HG03039 (cell line): ENCODE data around the gene METTL9.
"Not testable (repeated sequence)": the region's sequence is repeated elsewhere in the genome, so short reads cannot be mapped to it uniquely, and the experiment has no call there.

ENCODE experiments used
- ATAC-seq: cut with Tn5 transposase; IDR thresholded peaks from one replicate; pipeline ENCODE4 v1.9.1; 2021; ENCODE audit warnings: mild to moderate bottlenecking, moderate library complexity; ENCODE audit not compliant: unreplicated experiment

The METTL9 gene

GRCh38 chr16:21634216-21634615 is 34.8 kb downstream of the METTL9 start:
- ATAC-seq = no peak

- not testable (repeated sequence) for ATAC-seq
Observed at GRCh38 chr16:21635694-21636093, 36.3 kb downstream of the METTL9 start.

- no peak for ATAC-seq
Observed at GRCh38 chr16:21637032-21637968, 37.9 kb downstream of the METTL9 start.

- no peak for ATAC-seq
Observed at GRCh38 chr16:21638573-21638975, 39.2 kb downstream of the METTL9 start.

GRCh38 chr16:21639493-21639892 is 40.1 kb downstream of the METTL9 start:
- ATAC-seq = no peak

- ATAC-seq = no peak
Observed at GRCh38 chr16:21641916-21642315, 42.5 kb downstream of the METTL9 start.

- ATAC-seq = no peak
Observed at GRCh38 chr16:21642861-21643260, 43.5 kb downstream of the METTL9 start.

- ATAC-seq = no peak
Observed at GRCh38 chr16:21643785-21644184, 44.4 kb downstream of the METTL9 start.

- no peak for ATAC-seq
Observed at GRCh38 chr16:21644674-21645073, 45.3 kb downstream of the METTL9 start.

- ATAC-seq = no peak
Observed at GRCh38 chr16:21645261-21645721, 45.9 kb downstream of the METTL9 start.

GRCh38 chr16:21646091-21646490 is 46.7 kb downstream of the METTL9 start:
- no peak for ATAC-seq

GRCh38 chr16:21646721-21647561 is 47.6 kb downstream of the METTL9 start:
- peak; percentile 72 for ATAC-seq

GRCh38 chr16:21647562-21648164 is 48.3 kb downstream of the METTL9 start:
- ATAC-seq = no peak

- ATAC-seq = not testable (repeated sequence)
Observed at GRCh38 chr16:21649826-21650406, 50.5 kb downstream of the METTL9 start.

GRCh38 chr16:21650521-21650920 is 51.1 kb downstream of the METTL9 start:
- ATAC-seq = no peak

GRCh38 chr16:21651515-21651914 is 52.1 kb downstream of the METTL9 start:
- no peak for ATAC-seq

GRCh38 chr16:21652453-21652852 is 53.1 kb downstream of the METTL9 start, which contains the start of gene IGSF6:
TSS of gene IGSF6 (minus strand) at chr16:21652608. CDS start at chr16:21652598, 10 bp downstream.
- no peak for ATAC-seq

GRCh38 chr16:21653571-21653970 is 54.2 kb downstream of the METTL9 start:
- no peak for ATAC-seq

GRCh38 chr16:21654466-21654865 is 55.1 kb downstream of the METTL9 start:
- ATAC-seq = no peak

GRCh38 chr16:21654881-21655280 is 55.5 kb downstream of the METTL9 start:
- ATAC-seq = no peak
